Measurements from ENCODE around the gene UGT1A8. TPM values are rescaled to one million over a fixed set of nuclear protein-coding genes. Genes with fewer than 3 reads are reported as not detected.
"Not testable (repeated sequence)": the region's sequence is repeated elsewhere in the genome, so short reads cannot be mapped to it uniquely, and the experiment has no call there.

The UGT1A8 gene
- not detected for polyA plus RNA-seq (2013)

DNA sequence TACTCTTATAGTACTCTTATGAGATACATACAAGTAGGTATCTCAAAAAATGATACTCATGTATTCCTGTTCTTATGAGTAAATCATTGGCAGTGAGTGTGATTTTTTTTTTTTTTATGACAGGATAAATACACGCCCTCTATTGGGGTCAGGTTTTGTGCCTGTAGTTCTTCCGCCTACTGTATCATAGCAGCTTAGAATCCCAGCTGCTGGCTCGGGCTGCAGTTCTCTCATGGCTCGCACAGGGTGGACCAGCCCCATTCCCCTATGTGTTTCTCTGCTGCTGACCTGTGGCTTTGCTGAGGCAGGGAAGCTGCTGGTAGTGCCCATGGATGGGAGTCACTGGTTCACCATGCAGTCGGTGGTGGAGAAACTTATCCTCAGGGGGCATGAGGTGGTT lies at the start of gene UGT1A8:
TSS of gene UGT1A8 (plus strand) at position 158 of the 400 bp plus-strand sequence. CDS start at position 233, 75 bp downstream.
- CTCF ChIA-PET; H3K27me3 ChIP-seq (replicated peaks in 2 of 5; ENCODE audit: control insufficient read depth in 4 of 5, insufficient read depth in 5 of 5, low read length in 4 of 5); H3K9me3 ChIP-seq (ENCODE audit: control extremely low read depth in 1 of 5, control insufficient read depth in 4 of 5, insufficient read depth in 2 of 5, low read depth in 1 of 5, low read length in 4 of 5); H3K4me3 ChIP-seq (ENCODE audit: control insufficient read depth in 1 of 7, extremely low read depth in 1 of 7, insufficient read depth in 4 of 7, low read depth in 2 of 7, low read length in 6 of 7); H3K4me1 ChIP-seq (ENCODE audit: control extremely low read depth in 1 of 4, control insufficient read depth in 4 of 4, insufficient read depth in 4 of 4, low read length in 3 of 4); POLR2A ChIA-PET; H3K36me3 ChIP-seq (ENCODE audit: control insufficient read depth in 4 of 4, insufficient read depth in 4 of 4, low read length in 3 of 4); H3K27ac ChIP-seq (ENCODE audit: insufficient read depth in 1 of 2, low read depth in 1 of 2, low read length in 2 of 2, poor library complexity in 1 of 2, severe bottlenecking in 2 of 2); DNase-seq: not testable (repeated sequence)
- 87% methylated on average over 3 of the region's 5 CpGs for WGBS (ENCODE audit: insufficient coverage)

DNA sequence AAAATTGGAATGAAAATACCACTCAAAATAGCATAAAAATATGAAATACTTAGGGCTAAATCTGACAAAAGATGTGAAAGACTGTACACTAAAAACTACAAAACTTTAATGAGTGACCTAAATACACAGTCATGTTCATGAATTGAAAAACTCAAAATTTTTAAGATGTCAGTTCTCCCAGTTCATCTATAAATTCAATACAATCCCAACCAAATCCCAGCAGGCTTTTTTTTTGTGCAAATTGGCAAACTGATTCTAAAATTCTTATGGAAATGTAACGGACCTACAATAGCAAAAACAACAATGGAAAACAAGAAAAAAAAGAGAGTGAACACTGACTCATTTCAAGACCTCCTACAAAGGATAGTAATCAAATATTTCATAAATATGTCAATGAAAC lies 46.4 kb upstream of the UGT1A8 start:
- DNase-seq: no peak
- H3K4me1 ChIP-seq (ENCODE audit: control extremely low read depth in 1 of 4, control insufficient read depth in 4 of 4, insufficient read depth in 4 of 4, low read length in 3 of 4): peaks cover 0 to 3% (median 1%) of the 10 kb centered on the region in 4 experiments
- H3K9me3 ChIP-seq (ENCODE audit: control extremely low read depth in 1 of 5, control insufficient read depth in 4 of 5, insufficient read depth in 2 of 5, low read depth in 1 of 5, low read length in 4 of 5): no peaks in the 10 kb centered on the region
- H3K4me3 ChIP-seq (ENCODE audit: control insufficient read depth in 1 of 7, extremely low read depth in 1 of 7, insufficient read depth in 4 of 7, low read depth in 2 of 7, low read length in 6 of 7): no peak overlapping the region
- H3K27me3 ChIP-seq (replicated peaks in 2 of 5; ENCODE audit: control insufficient read depth in 4 of 5, insufficient read depth in 5 of 5, low read length in 4 of 5): peaks cover 0 to 3% (median 2%) of the 10 kb centered on the region in 5 experiments
- WGBS (ENCODE audit: insufficient coverage): no CpG with 5 or more reads among the region's 1 CpG
- H3K27ac ChIP-seq (ENCODE audit: insufficient read depth in 1 of 2, low read depth in 1 of 2, low read length in 2 of 2, poor library complexity in 1 of 2, severe bottlenecking in 2 of 2): no peak overlapping the region
- CTCF ChIA-PET: no interaction called here
- POLR2A ChIA-PET: interaction anchor here (0.6 kb wide), 1 partner anchor 19 kb away, joined by 5 read pairs; no protein-coding TSS in a partner anchor
- no peaks in the 10 kb centered on the region for H3K36me3 ChIP-seq (ENCODE audit: control insufficient read depth in 4 of 4, insufficient read depth in 4 of 4, low read length in 3 of 4)

DNA sequence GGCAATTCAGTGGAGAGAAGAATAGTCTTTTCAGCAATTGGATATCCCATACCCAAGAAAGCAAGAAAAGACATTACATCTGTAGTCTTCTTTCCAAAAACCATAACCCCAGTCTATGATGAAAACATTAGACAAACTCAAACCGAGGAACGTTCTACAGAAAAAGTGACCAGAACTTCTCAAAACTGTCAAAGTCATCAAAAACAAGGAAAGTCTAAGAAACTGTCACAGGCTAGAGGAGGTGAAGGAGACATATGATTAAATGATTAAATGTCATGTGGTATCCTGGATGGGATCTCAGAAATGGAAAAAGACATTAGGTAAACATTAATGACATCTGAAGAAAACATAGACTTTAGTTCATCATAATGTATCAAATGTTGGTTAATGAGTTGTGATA lies 46.0 kb upstream of the UGT1A8 start:
- peaks cover 0 to 3% (median 2%) of the 10 kb centered on the region in 5 experiments for H3K27me3 ChIP-seq (replicated peaks in 2 of 5; ENCODE audit: control insufficient read depth in 4 of 5, insufficient read depth in 5 of 5, low read length in 4 of 5)
- peaks cover 0 to 3% (median 0%) of the 10 kb centered on the region in 4 experiments for H3K4me1 ChIP-seq (ENCODE audit: control extremely low read depth in 1 of 4, control insufficient read depth in 4 of 4, insufficient read depth in 4 of 4, low read length in 3 of 4)
- no peaks in the 10 kb centered on the region for H3K9me3 ChIP-seq (ENCODE audit: control extremely low read depth in 1 of 5, control insufficient read depth in 4 of 5, insufficient read depth in 2 of 5, low read depth in 1 of 5, low read length in 4 of 5)
- ChIA-PET CTCF (no interaction called here), POLR2A (interaction anchor here (0.6 kb wide), 1 partner anchor 19 kb away, joined by 5 read pairs; no protein-coding TSS in a partner anchor)
- no peak overlapping the region for H3K27ac ChIP-seq (ENCODE audit: insufficient read depth in 1 of 2, low read depth in 1 of 2, low read length in 2 of 2, poor library complexity in 1 of 2, severe bottlenecking in 2 of 2)
- WGBS (ENCODE audit: insufficient coverage): 80% methylated on average over 1 of the region's 2 CpGs
- H3K4me3 ChIP-seq (ENCODE audit: control insufficient read depth in 1 of 7, extremely low read depth in 1 of 7, insufficient read depth in 4 of 7, low read depth in 2 of 7, low read length in 6 of 7): no peak overlapping the region
- DNase-seq: no peak
- H3K36me3 ChIP-seq (ENCODE audit: control insufficient read depth in 4 of 4, insufficient read depth in 4 of 4, low read length in 3 of 4): no peaks in the 10 kb centered on the region

DNA sequence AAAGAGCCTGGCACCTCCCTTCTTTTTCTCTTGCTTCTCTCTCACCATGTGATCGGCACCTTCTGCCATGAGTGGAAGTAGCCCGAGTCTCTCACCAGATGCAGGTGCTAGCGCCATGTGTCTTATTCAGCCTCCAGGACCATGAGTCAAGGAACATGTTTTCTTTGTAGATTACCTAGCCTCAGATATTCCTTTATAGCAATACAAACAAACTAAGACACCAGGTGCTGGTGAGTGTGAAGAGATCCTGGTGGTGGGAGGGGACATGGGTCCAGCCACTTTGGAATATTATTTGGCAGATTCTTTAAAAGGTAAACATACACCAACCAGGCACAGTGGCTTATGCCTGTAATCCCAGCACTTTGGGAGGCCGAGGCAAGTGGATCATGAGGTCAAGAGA lies 45.0 kb upstream of the UGT1A8 start:
- H3K9me3 ChIP-seq (ENCODE audit: control extremely low read depth in 1 of 5, control insufficient read depth in 4 of 5, insufficient read depth in 2 of 5, low read depth in 1 of 5, low read length in 4 of 5): no peaks in the 10 kb centered on the region
- H3K36me3 ChIP-seq (ENCODE audit: control insufficient read depth in 4 of 4, insufficient read depth in 4 of 4, low read length in 3 of 4): no peaks in the 10 kb centered on the region
- WGBS (ENCODE audit: insufficient coverage): 100% methylated on average over 2 of the region's 4 CpGs
- POLR2A ChIA-PET: no interaction called here
- no peak for DNase-seq
- H3K27me3 ChIP-seq (replicated peaks in 2 of 5; ENCODE audit: control insufficient read depth in 4 of 5, insufficient read depth in 5 of 5, low read length in 4 of 5): peaks cover 0 to 3% (median 2%) of the 10 kb centered on the region in 5 experiments
- CTCF ChIA-PET: no interaction called here
- no peak overlapping the region for H3K27ac ChIP-seq (ENCODE audit: insufficient read depth in 1 of 2, low read depth in 1 of 2, low read length in 2 of 2, poor library complexity in 1 of 2, severe bottlenecking in 2 of 2)
- no peak overlapping the region for H3K4me3 ChIP-seq (ENCODE audit: control insufficient read depth in 1 of 7, extremely low read depth in 1 of 7, insufficient read depth in 4 of 7, low read depth in 2 of 7, low read length in 6 of 7)
- no peaks in the 10 kb centered on the region for H3K4me1 ChIP-seq (ENCODE audit: control extremely low read depth in 1 of 4, control insufficient read depth in 4 of 4, insufficient read depth in 4 of 4, low read length in 3 of 4)

DNA sequence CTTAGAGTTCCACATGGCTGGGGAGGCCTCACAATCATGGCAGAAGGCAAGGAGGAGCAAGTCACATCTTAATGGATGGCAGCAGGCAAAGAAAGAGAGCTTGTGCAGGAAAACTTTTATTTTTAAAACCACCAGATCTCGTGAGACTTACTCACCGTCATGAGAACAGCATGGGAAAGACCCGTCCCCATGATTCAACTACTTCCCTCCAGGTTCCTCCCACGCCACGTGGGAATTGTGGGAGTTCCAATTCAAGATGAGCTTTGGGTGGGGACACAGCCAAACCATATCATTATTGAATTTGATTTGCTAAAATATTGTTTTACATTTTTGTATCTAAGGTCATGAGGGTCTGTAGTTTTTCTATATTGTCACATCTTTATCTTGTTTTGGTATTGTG lies 40.1 kb upstream of the UGT1A8 start:
- H3K4me3 ChIP-seq (ENCODE audit: control insufficient read depth in 1 of 7, extremely low read depth in 1 of 7, insufficient read depth in 4 of 7, low read depth in 2 of 7, low read length in 6 of 7); H3K27ac ChIP-seq (ENCODE audit: insufficient read depth in 1 of 2, low read depth in 1 of 2, low read length in 2 of 2, poor library complexity in 1 of 2, severe bottlenecking in 2 of 2); DNase-seq; H3K36me3 ChIP-seq (ENCODE audit: control insufficient read depth in 4 of 4, insufficient read depth in 4 of 4, low read length in 3 of 4); H3K9me3 ChIP-seq (ENCODE audit: control extremely low read depth in 1 of 5, control insufficient read depth in 4 of 5, insufficient read depth in 2 of 5, low read depth in 1 of 5, low read length in 4 of 5); POLR2A ChIA-PET; H3K27me3 ChIP-seq (replicated peaks in 2 of 5; ENCODE audit: control insufficient read depth in 4 of 5, insufficient read depth in 5 of 5, low read length in 4 of 5); CTCF ChIA-PET; H3K4me1 ChIP-seq (ENCODE audit: control extremely low read depth in 1 of 4, control insufficient read depth in 4 of 4, insufficient read depth in 4 of 4, low read length in 3 of 4): not testable (repeated sequence)
- 86% methylated on average over 2 of the region's 5 CpGs for WGBS (ENCODE audit: insufficient coverage)

DNA sequence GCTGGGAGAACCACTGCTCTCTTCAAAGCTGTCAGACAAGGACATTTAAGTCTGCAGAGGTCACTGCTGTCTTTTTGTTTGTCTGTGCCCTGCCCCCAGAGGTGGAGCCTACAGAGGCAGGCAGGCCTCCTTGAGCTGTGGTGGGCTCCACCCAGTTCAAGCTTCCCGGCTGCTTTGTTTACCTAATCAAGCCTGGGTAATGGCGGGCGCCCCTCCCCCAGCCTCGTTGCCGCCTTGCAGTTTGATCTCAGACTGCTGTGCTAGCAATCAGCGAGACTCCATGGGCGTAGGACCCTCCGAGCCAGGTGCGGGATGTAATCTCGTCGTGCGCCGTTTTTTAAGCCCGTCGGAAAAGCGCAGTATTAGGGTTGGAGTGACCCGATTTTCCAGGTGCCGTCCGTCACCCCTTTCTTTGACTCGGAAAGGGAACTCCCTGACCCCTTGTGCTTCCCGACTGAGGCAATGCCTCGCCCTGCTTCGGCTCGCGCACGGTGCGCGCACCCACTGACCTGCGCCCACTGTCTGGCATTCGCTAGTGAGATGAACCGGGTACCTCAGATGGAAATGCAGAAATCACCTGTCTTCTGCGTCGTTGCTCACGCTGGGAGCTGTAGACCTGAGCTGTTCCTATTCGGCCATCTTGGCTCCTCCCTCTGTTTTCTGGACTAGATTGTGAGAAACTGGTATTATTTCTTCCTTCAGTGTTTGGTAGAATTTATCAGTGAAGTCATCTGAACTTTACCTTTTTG lies 34.0 kb upstream of the UGT1A8 start:
- 93% methylated on average over 30 of the region's 35 CpGs for WGBS (ENCODE audit: insufficient coverage)
- POLR2A ChIA-PET; H3K36me3 ChIP-seq (ENCODE audit: control insufficient read depth in 4 of 4, insufficient read depth in 4 of 4, low read length in 3 of 4); H3K9me3 ChIP-seq (ENCODE audit: control extremely low read depth in 1 of 5, control insufficient read depth in 4 of 5, insufficient read depth in 2 of 5, low read depth in 1 of 5, low read length in 4 of 5); H3K27ac ChIP-seq (ENCODE audit: insufficient read depth in 1 of 2, low read depth in 1 of 2, low read length in 2 of 2, poor library complexity in 1 of 2, severe bottlenecking in 2 of 2); H3K4me3 ChIP-seq (ENCODE audit: control insufficient read depth in 1 of 7, extremely low read depth in 1 of 7, insufficient read depth in 4 of 7, low read depth in 2 of 7, low read length in 6 of 7); H3K27me3 ChIP-seq (replicated peaks in 2 of 5; ENCODE audit: control insufficient read depth in 4 of 5, insufficient read depth in 5 of 5, low read length in 4 of 5); CTCF ChIA-PET; H3K4me1 ChIP-seq (ENCODE audit: control extremely low read depth in 1 of 4, control insufficient read depth in 4 of 4, insufficient read depth in 4 of 4, low read length in 3 of 4); DNase-seq: not testable (repeated sequence)

DNA sequence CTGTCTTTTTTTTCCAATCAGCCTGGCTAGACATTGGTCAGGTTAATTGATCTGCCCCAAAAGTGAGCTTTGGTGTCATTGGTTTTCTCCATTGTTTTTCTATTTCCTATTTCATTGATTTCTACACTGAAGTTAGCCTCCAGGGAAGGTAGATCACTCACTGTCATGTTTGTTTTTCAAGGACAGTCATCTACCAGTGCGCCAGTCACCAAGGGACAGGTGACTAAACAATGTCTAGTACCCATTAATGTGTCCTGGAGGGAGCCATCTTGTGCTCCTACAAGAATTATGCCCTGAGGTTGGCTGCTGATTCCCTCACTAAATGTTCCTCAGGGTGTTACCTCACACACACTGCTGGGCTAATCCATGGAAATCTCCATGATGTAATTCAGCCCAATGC lies 33.2 kb upstream of the UGT1A8 start:
- DNase-seq: no peak
- Histone ChIP-seq H3K9me3 (ENCODE audit: control extremely low read depth in 1 of 5, control insufficient read depth in 4 of 5, insufficient read depth in 2 of 5, low read depth in 1 of 5, low read length in 4 of 5) (no peaks in the 10 kb centered on the region), H3K27ac (ENCODE audit: insufficient read depth in 1 of 2, low read depth in 1 of 2, low read length in 2 of 2, poor library complexity in 1 of 2, severe bottlenecking in 2 of 2) (no peak overlapping the region), H3K27me3 (replicated peaks in 2 of 5; ENCODE audit: control insufficient read depth in 4 of 5, insufficient read depth in 5 of 5, low read length in 4 of 5) (no peaks in the 10 kb centered on the region), H3K4me3 (ENCODE audit: control insufficient read depth in 1 of 7, extremely low read depth in 1 of 7, insufficient read depth in 4 of 7, low read depth in 2 of 7, low read length in 6 of 7) (no peak overlapping the region), H3K4me1 (ENCODE audit: control extremely low read depth in 1 of 4, control insufficient read depth in 4 of 4, insufficient read depth in 4 of 4, low read length in 3 of 4) (no peaks in the 10 kb centered on the region), H3K36me3 (ENCODE audit: control insufficient read depth in 4 of 4, insufficient read depth in 4 of 4, low read length in 3 of 4) (no peaks in the 10 kb centered on the region)
- 100% methylated on average over 1 of the region's 1 CpG for WGBS (ENCODE audit: insufficient coverage)
- POLR2A ChIA-PET: no interaction called here
- CTCF ChIA-PET: no interaction called here

Measured in common myeloid progenitor, CD34-positive (primary cell).